ENCODE measurements around the gene NAALADL2. TPM values are rescaled to one million over a fixed set of nuclear protein-coding genes. Genes with fewer than 3 reads are reported as not detected.

NAALADL2 gene
- total and polyA plus RNA-seq, 2 of the 13 experiments (the other 11 are each of a cell fraction or from before 2014, with no cell fraction given) = 0.08 TPM; not detected in 1

- Histone ChIP-seq H3K9me3 (ENCODE audit: low read length) (no peaks in the 10 kb centered on the region), H4K20me1 (ENCODE audit: insufficient read depth, low read length) (no peaks in the 10 kb centered on the region), H3K4me3 (replicated peaks in 1 of 3; ENCODE audit: insufficient read depth in 1 of 3, low read depth in 2 of 3, low read length in 3 of 3) (no peak overlapping the region), H3K79me2 (ENCODE audit: insufficient read depth, low read length) (no peaks in the 10 kb centered on the region), H3K27ac (ENCODE audit: extremely low read length, insufficient read depth, low read length) (no peak overlapping the region), H2AFZ (ENCODE audit: low read length) (no peak overlapping the region), H3K4me1 (ENCODE audit: insufficient read depth, low read length) (no peaks in the 10 kb centered on the region), H3K9ac (ENCODE audit: insufficient read depth, low read depth, low read length) (no peak overlapping the region), H3K4me2 (ENCODE audit: low read depth, low read length) (no peak overlapping the region), H3K36me3 (replicated peaks in 1 of 2; ENCODE audit: control insufficient read depth in 1 of 2, insufficient read depth in 2 of 2, low read length in 2 of 2) (no peaks in the 10 kb centered on the region), H3K27me3 (ENCODE audit: control insufficient read depth in 1 of 2, insufficient read depth in 2 of 2, low read length in 2 of 2) (no peaks in the 10 kb centered on the region)
- no TSS peak for BruUV-seq (replicated peaks)
- DNase-seq (ENCODE audit: low spot score) (no peak), ATAC-seq (no peak), FAIRE-seq (no peak)
- in situ Hi-C loops (cut with HindIII; ENCODE audit: extremely low pct_ligation_motif_present, low pct_unique_long_range_greater_than_20kb) (no loop called here), intact Hi-C loops (cut with micrococcal nuclease; ENCODE audit: unreplicated experiment) (no loop called here)
- ChIA-PET POLR2A (no interaction called here), CTCF (ENCODE audit: low intra/inter-chr PET ratio, low total read pairs) (no interaction called here)
- no peak for TF ChIP-seq ZNF761 (CRISPR knock-in tag; conservative IDR thresholded peaks at IDR 0.05)
- TF ChIP-seq ZNF740 (CRISPR knock-in tag; IDR thresholded peaks at IDR 0.05) = no peak
- TF ChIP-seq ZBTB7A (CRISPR knock-in tag; IDR thresholded peaks at IDR 0.05) = no peak
- no peak for TF ChIP-seq DBP (CRISPR knock-in tag; IDR thresholded peaks at IDR 0.05; ENCODE audit: not compliant biosample characterization)
- no peak for TF ChIP-seq ZSCAN29 (CRISPR knock-in tag; conservative IDR thresholded peaks at IDR 0.05)
- no peak for TF ChIP-seq MEF2D (CRISPR knock-in tag; IDR thresholded peaks at IDR 0.05)
- TF ChIP-seq TEAD3 (CRISPR knock-in tag; optimal IDR thresholded peaks at IDR 0.05; ENCODE audit: borderline replicate concordance) = no peak
- TF ChIP-seq FIP1L1 (IDR thresholded peaks at IDR 0.05; ENCODE audit: borderline replicate concordance, insufficient read depth, low read depth, low read length) = no peak
- TF ChIP-seq ZFP36L1 (CRISPR knock-in tag; IDR thresholded peaks at IDR 0.05) = no peak
- no peak for TF ChIP-seq CHD2 (IDR thresholded peaks at IDR 0.05; ENCODE audit: low read depth, low read length)
- no peak for TF ChIP-seq ZEB1 (IDR thresholded peaks at IDR 0.05; ENCODE audit: insufficient replicate concordance, low read depth)
- no peak for TF ChIP-seq ARID5B (CRISPR knock-in tag; IDR thresholded peaks at IDR 0.05)
- TF ChIP-seq DR1 (CRISPR knock-in tag; IDR thresholded peaks at IDR 0.05) = no peak
- no peak for TF ChIP-seq ZNF251 (CRISPR knock-in tag; IDR thresholded peaks at IDR 0.05)
- no peak for TF ChIP-seq PBX2 (CRISPR knock-in tag; IDR thresholded peaks at IDR 0.05)
- no peak for TF ChIP-seq ZNF878 (CRISPR knock-in tag; IDR thresholded peaks at IDR 0.05)
- TF ChIP-seq ZFYVE20 (CRISPR knock-in tag; IDR thresholded peaks at IDR 0.05; ENCODE audit: borderline replicate concordance, low read depth) = no peak
- TF ChIP-seq ZNF446 (CRISPR knock-in tag; IDR thresholded peaks at IDR 0.05) = no peak
- whole genome bisulfite sequencing (ENCODE audit: low lambda C conversion rate) = 0% methylated on average over 2 of the region's 2 CpGs
Observed at GRCh38 chr3:175211466-175211865, 352.3 kb downstream of the NAALADL2 start.
